CD4-positive, alpha-beta T cell treated with Interleukin-4 for 4 hours (primary cell): Measurements from ENCODE around the gene DZANK1.
"Not testable (repeated sequence)": the region's sequence is repeated elsewhere in the genome, so short reads cannot be mapped to it uniquely, and the experiment has no call there.

ENCODE experiments used
- DNase-seq: peaks from one replicate; pipeline ENCODE4 v3.0.0-alpha.2; 2020

DZANK1 gene

DNA sequence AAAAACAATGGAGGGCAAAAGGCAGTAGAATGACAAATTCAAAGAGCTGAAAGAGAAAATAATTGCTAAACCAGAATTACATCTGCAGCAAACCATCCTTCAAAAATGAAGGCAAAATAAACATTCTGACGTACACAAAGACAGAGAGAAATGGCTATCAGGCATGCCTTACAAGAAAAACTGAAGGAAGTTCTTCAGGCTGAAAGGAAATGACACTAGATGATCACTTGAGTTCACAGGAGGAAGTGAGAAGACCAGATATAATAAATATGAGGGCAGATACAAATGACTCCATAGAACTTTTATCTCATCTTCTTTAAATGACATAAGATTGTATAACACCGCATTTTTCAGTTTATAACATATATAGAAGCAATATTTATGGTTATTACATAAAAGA, 30.0 kb downstream of the DZANK1 start:
- DNase-seq, result no peak

DNA sequence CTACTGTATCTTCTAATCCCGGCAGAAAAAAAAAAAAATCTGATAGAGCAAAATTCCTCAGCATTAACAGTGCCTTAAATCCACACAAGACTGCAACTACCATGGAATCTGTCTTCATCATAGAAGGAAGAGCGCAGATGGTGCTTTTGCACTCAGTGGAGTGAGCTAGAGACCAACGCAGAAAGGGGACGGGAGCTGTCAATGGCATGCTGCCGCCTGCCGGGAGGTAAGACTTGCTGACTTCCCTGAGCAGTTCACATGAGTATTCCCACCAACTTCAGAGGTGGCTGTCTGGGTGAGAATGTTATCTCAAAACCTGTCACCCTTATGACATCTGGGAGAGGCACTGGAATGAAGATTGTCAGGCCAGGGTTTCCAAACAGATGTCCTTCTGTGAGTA, 35.6 kb downstream of the DZANK1 start:
- DNase-seq, result no peak

- DNase-seq, result no peak
Observed at GRCh38 chr20:18430172-18430826, 36.5 kb downstream of the DZANK1 start.

DNA sequence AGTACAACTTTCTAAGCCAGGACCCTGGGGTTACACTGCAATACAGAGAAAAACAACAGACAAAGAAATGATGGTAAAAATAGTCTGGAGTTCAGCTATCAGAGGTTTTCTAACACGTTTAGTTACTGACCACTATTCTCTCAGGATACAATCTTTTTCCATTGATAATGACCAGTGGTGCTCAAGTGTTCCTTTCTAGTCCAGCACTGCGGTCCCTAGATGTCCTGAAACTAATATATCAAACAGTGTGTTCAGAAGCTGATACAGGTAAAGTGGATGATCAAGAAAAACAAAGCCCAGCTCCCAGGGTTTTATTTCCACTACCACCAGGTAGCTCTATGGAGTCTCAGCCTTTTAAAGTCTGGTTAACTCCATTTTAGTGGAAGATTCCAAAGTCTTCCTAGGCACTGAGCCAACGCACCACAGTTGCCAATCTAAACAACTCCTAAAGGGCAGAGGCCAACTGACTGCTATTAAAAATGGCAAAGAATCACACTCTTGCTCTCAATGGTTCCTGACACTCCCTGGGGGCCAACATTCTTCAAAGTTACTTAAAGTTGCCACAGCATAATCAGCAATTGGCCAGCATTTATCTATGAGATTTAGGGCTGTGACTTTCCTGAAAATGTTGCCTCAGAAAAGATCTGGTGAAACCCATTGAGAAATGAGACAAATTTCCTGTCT, 38.2 kb downstream of the DZANK1 start:
- DNase-seq, result no peak

DNA sequence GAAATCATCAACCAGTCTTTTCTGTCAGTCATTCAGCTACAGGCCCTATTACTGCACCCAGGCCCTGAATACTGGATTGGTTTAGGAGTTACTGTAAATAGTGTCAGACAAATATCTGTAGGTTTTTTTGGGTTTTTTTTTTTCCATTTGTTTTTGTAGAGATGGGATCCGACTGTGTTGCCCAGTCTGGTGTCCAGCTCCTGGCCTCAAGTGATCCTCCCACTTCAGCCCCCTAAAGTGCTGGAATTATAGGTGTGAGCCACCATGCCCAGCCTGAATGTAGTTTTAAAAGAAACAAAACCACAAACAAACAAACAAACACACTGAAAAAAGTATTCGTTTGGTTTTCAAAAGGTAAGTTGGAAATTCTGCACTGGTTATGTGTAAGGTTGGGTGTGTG, 39.6 kb downstream of the DZANK1 start:
- no peak for DNase-seq

GRCh38 chr20:18421608-18422007, 45.2 kb downstream of the DZANK1 start:
- DNase-seq, result no peak

- DNase-seq, result no peak
Observed at GRCh38 chr20:18416486-18416885, 50.3 kb downstream of the DZANK1 start.

DNA sequence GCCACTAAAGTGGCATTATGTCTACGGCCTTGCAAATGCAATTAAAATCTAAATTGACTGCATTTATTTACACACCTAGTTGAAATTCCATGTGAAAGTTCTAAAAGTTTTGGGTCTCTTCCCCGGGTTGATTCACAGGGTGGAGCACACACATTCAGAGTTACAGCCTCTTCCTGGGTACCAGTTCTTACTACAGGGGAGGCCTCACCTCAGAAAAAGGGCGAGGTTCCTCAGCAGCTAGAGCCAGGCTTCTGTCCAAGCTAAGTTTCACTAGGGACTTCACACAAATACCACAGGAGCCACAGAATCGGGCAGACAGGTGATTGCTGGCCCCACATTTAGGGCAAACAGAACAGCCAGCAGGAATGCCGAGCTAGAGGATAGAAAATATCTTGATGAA, 52.7 kb downstream of the DZANK1 start:
- DNase-seq, result no peak

DNA sequence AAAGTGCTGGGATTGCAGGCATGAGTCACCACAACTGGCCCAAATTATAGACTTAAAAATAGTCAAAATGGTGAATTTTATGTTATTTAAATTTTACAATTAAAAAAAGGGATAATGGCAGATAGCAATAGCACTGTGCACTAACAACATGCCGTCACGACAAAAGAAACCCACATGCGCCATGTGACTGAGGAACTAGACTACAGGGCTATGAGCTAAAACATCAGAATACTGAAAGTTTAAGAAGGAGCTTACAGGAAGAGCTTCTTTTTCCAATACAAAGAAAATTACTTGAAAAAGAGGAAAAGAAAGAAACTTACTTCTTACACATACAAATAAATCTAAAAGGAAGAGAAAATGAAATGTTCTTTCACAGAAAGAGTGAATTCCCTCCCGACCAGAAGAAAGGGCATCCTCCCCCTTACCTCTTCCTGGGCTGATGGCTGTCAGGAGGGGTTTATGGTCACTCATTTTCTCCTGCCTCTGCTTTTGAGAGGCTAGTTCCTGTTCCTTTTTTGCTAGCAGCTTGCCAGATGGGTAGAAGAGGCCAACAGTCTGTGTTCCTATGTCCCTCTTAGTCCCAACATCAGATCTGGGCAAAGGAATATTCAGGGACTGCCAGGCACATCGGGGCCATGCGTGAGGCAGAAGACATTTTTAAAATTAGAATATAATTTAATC, 54.5 kb downstream of the DZANK1 start:
- DNase-seq, result no peak

- no peak for DNase-seq
Observed at GRCh38 chr20:18405826-18406225, 61.0 kb downstream of the DZANK1 start.

- no peak for DNase-seq
Observed at GRCh38 chr20:18404172-18404571, 62.7 kb downstream of the DZANK1 start.

DNA sequence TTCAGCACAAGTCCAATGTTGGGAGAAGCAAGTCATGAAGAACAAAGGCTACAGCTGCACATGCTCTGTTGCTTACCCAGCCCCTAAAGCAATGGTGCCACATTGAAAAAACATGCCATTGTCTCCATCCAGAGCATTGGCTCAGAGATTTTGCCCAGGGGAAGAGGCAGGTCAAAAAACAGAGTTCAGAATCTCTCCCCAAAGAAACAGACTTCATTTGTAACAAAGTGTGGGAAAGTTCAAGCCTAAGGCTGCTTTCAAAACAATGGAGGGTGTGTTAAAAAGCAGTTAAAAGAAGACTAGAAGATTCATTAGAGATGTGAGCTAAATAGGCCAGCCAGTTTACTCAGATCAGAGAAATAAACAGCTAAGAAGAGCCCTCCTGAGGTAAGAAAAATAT, 63.6 kb downstream of the DZANK1 start:
- DNase-seq, result no peak

DNA sequence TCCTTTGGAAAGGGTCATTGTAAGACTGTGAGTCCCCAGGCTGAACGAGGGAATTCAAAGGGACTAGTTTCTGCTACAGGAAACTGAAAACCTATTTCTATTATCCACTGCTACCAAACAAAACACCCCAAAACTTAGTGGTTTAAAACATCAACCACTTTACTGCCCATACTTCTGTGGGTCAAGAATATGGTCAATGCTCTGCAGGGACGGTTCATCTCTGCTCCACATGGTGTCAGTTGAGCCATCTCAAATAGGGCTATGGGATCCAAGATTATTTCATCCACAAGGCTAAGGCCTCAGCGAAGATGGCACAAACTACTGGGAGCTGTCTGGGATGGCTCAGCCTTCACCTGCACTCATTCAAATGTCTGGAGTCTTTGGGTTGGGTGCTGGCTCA, 65.5 kb downstream of the DZANK1 start:
- no peak for DNase-seq

GRCh38 chr20:18400460-18400859, 66.4 kb downstream of the DZANK1 start:
- DNase-seq, result no peak

DNA sequence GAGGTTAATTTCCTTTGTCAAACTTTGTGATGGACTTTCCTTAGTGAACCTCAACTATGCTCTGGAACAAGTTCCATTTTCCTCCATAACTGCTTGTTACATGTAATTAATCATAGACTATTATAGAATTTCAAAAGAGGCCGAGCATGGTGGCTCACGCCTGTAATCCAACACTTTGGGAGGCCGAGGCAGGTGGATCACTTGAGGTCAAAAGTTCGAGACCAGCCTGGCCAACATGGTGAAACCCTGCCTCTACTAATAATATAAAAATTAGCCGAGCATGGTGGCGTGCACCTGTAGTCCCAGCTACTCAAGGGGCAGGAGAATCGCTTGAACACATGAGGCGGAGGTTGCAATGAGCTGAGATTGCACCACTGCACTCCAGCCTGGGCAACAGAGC, 68.1 kb downstream of the DZANK1 start:
- DNase-seq, result not testable (repeated sequence)

GRCh38 chr20:18397030-18397429, 69.8 kb downstream of the DZANK1 start:
- DNase-seq, result no peak

DNA sequence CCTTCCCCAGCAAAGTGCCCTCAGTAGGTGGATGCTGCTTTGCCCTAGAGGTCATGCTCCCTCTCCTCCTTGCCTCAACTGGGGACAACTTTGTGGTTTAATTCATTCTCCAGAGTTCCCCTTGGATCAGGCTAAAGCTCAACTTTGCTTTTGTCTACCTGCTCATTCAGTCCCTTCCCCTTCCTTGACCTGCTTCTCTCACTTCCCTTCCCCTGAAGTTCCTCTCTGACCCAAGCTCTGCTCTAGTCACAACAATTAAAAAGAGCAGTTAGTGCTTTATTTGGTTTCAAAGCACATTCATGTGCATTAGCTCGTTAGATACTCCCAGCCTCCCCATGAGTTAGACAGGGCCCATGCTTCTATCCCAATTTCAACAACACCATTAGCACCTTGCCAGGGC, 71.3 kb downstream of the DZANK1 start:
- no peak for DNase-seq

DNA sequence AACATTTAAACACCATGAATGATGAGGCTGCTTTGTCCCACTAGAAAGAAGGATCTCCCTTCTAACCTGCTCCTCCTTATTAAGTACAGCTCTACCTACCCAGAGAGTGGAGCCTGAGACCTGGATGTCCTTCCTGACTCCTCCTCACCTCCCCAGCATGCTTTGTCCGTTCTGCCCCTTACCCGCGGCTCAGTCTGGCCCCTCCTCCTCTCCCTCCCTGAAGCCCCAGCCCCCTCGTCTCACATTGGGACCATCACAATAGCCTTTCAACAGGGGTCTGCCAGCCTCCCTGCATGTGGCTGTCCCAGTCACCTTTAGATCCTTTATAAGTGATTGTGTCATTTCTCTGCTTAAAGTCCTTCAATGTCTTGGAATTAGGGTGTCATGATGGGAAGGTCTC, 72.5 kb downstream of the DZANK1 start:
- DNase-seq, result no peak

- no peak for DNase-seq
Observed at GRCh38 chr20:18391686-18392085, 75.1 kb downstream of the DZANK1 start.

DNA sequence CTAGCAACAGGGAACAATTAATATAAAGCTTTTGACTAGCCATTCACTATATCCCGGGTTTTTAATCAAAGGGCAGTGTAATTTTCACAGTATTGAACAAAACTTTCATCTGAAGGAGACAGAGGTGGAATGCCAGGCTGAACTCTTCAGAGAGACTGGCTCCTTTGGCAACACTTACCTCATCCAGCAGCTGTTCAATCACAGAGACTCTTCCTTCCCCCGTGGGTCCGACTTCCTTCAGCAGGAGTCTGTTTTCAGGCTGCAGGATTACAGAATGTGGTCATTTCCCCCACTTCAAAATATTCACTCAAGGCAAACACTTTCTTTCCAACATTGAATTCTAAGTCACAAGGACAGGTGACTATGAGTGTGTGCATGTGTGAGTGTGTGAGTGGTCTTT, 76.6 kb downstream of the DZANK1 start:
- no peak for DNase-seq

GRCh38 chr20:18388860-18389259, 78.0 kb downstream of the DZANK1 start:
- DNase-seq, result no peak

GRCh38 chr20:18380908-18381529, 85.8 kb downstream of the DZANK1 start:
- no peak for DNase-seq

DNA sequence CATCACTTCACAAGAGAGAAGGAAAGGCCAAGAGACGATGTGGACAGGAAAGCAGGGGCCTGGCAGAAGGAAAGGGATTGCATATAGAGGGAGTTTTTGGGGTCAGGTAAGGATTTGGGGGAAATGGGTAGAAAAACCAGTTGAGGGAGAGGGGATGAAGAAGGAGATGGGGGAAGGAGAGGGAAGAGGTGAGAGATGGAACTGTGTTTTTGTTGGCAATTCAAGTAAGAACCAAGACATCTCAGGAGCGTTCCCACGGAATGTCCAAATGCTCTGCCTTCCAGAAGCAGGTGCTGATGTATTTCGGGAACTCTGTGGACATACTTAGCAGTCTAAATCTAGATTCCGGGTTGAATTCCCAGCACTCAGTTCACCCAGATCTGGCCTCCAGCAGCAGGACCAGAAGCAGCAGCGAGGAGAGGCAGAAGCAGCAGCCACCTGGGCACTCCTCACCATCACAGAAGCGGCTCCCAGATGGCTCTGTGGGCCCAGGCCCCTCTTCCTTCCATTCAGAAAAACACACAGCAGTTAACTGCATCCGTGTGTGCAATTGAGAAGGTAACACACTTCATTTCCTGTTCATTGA, 88.8 kb downstream of the DZANK1 start:
- DNase-seq, result no peak

GRCh38 chr20:18375551-18375950, 91.3 kb downstream of the DZANK1 start:
- not testable (repeated sequence) for DNase-seq
